Fibroblast of lung (primary cell): ENCODE measurements around the gene DISP2.

Experiments used
- EZH2 ChIP-seq: IDR thresholded peaks from 2 replicates; pipeline ENCODE4 v1.5.1; 2012; ENCODE audit warnings: low read length, control low read depth, mild to moderate bottlenecking; ENCODE audit errors: missing control alignments
- TF ChIP-seq, protein P1 (sequence below), 2 donors: IDR thresholded peaks in 1 of 2; conservative IDR thresholded peaks in 1 of 2; 1 replicate in 1 of 2; 2 replicates in 1 of 2; pipeline ENCODE4 v1.5.1; 2011 to 2012; ENCODE audit warnings: low read length in 2 of 2, control low read depth in 1 of 2, inconsistent platforms in 1 of 2, low read depth in 1 of 2, mild to moderate bottlenecking in 1 of 2

DNA sequence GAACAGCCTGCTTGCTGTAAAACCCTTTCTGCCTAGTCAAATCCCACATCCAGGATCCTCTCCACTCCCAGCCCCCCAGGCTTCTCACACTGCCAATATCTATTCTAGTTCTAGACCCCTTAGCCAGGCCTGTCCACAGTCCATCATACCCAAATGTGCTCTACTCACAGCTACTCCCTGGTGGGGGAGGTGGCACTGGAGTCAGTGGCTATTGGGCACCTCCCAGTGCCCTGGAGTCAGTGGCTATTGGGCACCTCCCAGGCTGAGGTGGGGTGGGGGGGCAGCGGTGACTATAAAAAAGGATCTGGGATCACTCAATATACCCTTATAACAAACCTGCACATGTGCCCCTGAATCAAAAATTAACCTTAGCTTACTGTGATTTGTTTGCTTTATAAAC is 773 bp upstream of the DISP2 start:
- no peak for TF ChIP-seq EZH2
- TF ChIP-seq, protein P1, sequence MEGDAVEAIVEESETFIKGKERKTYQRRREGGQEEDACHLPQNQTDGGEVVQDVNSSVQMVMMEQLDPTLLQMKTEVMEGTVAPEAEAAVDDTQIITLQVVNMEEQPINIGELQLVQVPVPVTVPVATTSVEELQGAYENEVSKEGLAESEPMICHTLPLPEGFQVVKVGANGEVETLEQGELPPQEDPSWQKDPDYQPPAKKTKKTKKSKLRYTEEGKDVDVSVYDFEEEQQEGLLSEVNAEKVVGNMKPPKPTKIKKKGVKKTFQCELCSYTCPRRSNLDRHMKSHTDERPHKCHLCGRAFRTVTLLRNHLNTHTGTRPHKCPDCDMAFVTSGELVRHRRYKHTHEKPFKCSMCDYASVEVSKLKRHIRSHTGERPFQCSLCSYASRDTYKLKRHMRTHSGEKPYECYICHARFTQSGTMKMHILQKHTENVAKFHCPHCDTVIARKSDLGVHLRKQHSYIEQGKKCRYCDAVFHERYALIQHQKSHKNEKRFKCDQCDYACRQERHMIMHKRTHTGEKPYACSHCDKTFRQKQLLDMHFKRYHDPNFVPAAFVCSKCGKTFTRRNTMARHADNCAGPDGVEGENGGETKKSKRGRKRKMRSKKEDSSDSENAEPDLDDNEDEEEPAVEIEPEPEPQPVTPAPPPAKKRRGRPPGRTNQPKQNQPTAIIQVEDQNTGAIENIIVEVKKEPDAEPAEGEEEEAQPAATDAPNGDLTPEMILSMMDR (conservative IDR thresholded peaks at IDR 0.05 in 1 of 2, IDR thresholded peaks at IDR 0.05 in 1 of 2; ENCODE audit: low read depth in 1 of 2, low read length in 2 of 2), result no peak
